Motor neuron (in vitro differentiated cells): Measurements from ENCODE around the gene LRRC28. TPM values are rescaled to one million over a fixed set of nuclear protein-coding genes. Genes with fewer than 3 reads are reported as not detected.

ENCODE experiments used
- total RNA-seq, 8 experiments: library from RNA; unstranded; fragments of 300-600 nt; gene quantifications; 2 replicates each; pipeline versions ENCODE4 v1.2.3 to v1.2.4, GENCODE V29; 2022

LRRC28 gene
- total RNA-seq, 8 experiments from 2014 or later = 13.2 to 27.2 (median 18.3) TPM

Other genes with a start within 250 kb of the LRRC28 start
- gene PGPEP1L, start 243.7 kb upstream of the LRRC28 start, total RNA-seq = under 1 TPM in 1 of 8 experiments, not detected in 7; 0.90 TPM
- 10 to 100 TPM in 4 of 8 experiments, 1 to 10 TPM in 4; 5.5 to 92.8 (median 24.7) TPM for gene SYNM, start 146.4 kb upstream of the LRRC28 start, total RNA-seq
- 10 to 100 TPM in 7 of 8 experiments, 1 to 10 TPM in 1; 9.5 to 46.0 (median 20.8) TPM for gene TTC23, start 1.9 kb upstream of the LRRC28 start, total RNA-seq